Hepatic stellate cell (primary cell): Measurements from ENCODE around the gene KLHL4.
"Not testable (repeated sequence)": the region's sequence is repeated elsewhere in the genome, so short reads cannot be mapped to it uniquely, and the experiment has no call there.

Experiments used
- DNase-seq: peaks from one replicate; pipeline ENCODE4 v3.0.0; 2011; ENCODE audit warnings: low spot score

Gene KLHL4

DNA sequence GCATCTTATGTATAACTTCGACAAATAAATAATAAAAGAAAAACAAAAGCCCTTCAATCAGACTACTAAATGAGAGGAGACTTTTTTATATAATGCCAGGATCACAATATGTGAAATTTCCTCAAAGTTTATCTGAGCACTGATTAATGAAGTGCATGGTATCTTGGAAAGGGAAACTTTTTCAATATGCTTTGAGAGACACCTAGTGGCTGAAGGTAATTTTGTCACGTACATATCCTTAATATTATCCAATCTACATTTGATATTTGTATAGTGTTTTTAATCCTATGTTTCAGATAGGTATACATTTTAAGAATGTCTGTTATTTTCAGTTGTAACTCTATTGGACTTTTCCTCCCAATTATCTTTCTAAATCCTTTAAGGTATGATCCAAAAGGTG, 146.8 kb downstream of the KLHL4 start:
- DNase-seq, result no peak

- no peak for DNase-seq
These were observed 162.2 kb downstream of the KLHL4 start for GRCh38 chrX:87679849-87680248.

DNA sequence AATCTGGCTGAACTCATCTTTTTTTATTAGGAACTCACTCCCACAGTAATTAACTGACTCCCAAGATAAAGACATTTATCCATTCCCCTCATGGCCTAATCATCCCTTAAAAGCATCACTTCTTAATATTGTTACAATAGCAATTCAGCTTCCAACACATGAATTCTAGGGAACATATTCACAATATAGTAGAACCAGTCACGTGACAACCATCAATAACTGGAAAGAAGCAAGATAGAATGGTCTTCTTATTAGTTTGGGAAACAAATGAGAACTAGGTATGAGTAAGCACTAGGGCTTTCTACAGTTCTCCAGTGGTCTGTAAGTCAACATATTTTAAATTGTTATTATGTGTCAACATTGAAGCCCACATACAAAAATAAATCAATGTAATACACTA, 170.1 kb downstream of the KLHL4 start:
- no peak for DNase-seq

DNA sequence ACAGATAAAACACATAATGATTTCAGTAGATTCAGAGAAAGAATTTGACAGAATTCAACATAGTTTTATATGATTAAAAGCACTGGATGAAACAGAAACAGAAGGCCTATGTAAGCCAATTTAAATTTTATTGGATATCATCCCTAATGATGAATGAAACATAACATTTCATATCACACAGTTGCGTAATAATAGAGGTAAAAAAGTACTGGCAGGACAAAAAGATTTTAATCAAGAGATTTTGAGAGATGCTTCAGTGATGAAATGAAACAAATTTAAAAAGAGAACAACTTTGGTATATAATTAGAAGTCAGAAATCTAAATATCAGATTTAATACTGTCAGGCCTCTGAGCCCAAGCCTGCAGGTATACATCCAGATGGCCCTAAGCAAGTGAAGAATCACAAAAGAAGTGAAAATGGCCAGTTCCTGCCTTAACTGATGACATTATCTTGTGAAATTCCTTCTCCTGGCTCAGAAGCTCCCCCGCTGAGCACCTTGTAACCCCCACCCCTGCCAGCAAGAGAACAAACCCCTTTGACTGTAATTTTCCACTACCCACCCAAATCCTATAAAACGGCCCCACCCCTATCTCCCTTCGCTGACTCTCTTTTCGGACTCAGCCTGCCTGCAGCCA, 170.6 kb downstream of the KLHL4 start:
- not testable (repeated sequence) for DNase-seq

DNA sequence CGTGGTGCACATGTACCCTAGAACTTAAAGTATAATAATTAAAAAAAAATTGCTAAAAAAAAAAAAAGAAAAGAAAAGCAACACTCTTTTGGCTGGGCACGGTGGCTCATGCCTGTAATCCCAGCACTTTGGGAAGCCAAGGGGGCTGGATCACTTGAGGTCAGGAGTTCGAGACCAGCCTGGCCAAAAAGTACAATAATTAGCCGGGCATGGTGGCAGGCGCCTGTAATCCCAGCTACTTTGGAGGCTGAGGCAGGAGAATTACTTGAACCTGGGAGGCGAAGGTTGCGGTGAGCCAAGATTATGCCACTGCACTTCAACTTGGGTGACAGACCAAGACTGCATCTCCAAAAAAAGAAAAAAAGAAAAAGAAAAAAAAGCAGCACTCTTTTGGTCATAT, 171.6 kb downstream of the KLHL4 start:
- not testable (repeated sequence) for DNase-seq

DNA sequence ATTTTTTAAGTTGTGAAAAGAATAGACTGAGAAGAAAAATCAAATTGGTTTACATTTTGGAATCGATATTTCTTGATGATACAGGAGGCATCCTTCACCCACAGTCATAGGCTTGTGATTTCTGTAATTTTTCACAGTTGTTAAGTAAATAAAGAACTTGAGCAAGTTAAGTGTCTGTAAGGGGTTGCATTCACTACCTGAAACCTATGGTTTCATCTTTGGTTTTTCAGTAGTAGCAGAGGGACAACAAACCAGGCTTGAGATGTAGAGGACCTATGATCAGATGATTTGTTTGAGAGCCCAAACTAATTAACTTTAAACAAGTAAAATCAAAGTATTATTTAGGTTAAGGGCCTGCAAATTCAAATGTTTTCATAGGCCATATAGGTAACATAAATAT, 175.6 kb downstream of the KLHL4 start:
- no peak for DNase-seq

GRCh38 chrX:87697409-87697808, 179.8 kb downstream of the KLHL4 start:
- no peak for DNase-seq

DNA sequence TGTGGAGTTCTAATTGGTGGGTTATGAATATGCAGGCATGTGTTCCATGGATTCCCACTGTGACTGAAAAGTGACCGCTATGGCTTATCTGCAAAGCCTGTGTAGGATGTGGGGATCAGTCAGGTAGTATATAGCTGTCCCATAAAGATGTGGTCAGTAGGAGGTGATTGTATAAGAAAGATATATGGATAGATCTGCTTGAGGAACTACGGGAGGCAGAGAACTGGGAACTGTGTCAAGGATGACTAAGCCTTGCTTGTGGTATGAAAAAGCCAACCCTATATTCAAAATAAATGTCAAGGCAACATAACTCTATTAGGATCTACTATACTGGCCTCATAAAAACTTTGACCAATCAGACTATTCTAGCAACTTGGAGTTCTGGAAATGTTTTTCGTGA, 185.2 kb downstream of the KLHL4 start:
- DNase-seq, result no peak

DNA sequence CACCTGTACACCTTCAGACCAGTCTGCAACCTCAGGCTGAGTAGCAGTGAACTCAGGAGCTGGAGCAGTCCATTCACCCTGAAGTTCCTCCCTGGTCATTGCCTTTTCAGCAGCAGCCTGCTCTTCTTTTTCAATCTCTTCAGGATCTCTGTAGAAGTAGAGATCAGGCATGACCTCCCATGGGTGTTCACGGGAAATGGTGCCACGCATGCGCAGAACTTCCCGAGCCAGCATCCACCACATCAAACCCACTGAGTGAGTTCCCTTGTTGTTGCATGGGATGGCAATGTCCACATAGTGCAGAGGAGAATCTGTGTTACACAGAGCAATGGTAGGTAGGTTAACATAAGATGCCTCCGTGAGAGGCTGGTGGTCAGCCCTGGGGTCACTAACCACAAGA, 185.9 kb downstream of the KLHL4 start:
- not testable (repeated sequence) for DNase-seq

DNA sequence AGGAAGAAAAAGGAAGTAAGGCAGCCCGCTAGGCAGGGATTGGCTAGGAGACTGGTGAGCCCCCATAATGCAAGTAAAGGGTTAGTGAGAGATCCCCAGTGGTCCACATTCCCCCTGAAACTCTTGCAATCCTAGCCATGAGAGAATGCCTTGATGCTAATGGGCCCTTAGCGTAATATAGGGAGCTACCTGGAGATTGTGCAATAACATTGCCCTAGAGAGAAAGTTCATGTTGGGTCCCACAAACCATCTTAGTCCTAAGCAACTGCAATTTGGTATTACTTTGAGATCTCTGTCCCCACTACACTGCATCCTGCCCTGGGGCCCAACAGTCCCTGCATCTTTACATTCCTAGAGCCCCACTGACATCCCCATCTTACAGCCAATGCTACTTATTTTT, 188.5 kb downstream of the KLHL4 start:
- no peak for DNase-seq

GRCh38 chrX:87710580-87710979, 193.0 kb downstream of the KLHL4 start:
- no peak for DNase-seq
